ENCODE measurements around the gene ZBTB11.

GRCh38 chr3:101624857-101625256 lies 52.1 kb downstream of the ZBTB11 start:
- TF ChIP-seq CTCF (IDR thresholded peaks at IDR 0.05), result no peak
- no peak for TF ChIP-seq POLR2A (IDR thresholded peaks at IDR 0.05)

Measured in stomach (tissue), 4 donors.